ENCODE data around the gene TUT4. TPM values are rescaled to one million over a fixed set of nuclear protein-coding genes. Genes with fewer than 3 reads are reported as not detected.

TUT4 gene
- total RNA-seq, 4 donors from 2014 or later: 90.5 to 169 (median 120) TPM

DNA sequence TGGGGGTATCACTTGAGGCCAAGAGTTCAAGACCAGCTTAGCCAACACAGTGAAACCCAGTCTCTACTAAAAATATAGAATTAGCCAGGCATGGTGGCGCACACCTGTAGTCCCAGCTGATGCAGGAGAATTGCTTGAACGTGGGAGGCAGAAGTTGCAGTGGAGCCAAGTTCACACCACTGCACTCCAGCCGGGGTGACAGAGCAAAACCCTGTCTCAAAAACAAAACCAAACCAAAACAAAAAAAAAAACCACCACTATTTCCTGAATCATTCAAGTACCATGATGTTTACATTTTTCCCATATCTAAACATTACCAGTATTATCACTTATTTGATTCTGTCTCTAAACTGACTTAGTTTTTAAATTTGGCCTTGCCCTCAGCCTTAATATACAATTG is 29.5 kb downstream of the TUT4 start:
- intact Hi-C loops (cut with DNase I): no loop called here
- TF ChIP-seq POLR2A (IDR thresholded peaks at IDR 0.05): no peak
- TF ChIP-seq CTCF (IDR thresholded peaks at IDR 0.05): no peak
- H3K4me3 ChIP-seq (replicated peaks in 1 of 3): no peak overlapping the region
- H3K4me1 ChIP-seq: no peaks in the 10 kb centered on the region
- no peak overlapping the region for H3K27ac ChIP-seq
- H3K36me3 ChIP-seq: peaks cover 4 to 5% of the 10 kb centered on the region in 2 donors
- no peaks in the 10 kb centered on the region for H3K27me3 ChIP-seq
- 91 to 92% methylated on average over 3 of the region's 3 CpGs for WGBS, 2 donors
- no peaks in the 10 kb centered on the region for H3K9me3 ChIP-seq
- no peak for DNase-seq

GRCh38 chr1:52520148-52520547 is 32.7 kb downstream of the TUT4 start:
- Histone ChIP-seq H3K27ac (no peak overlapping the region), H3K4me1 (no peaks in the 10 kb centered on the region), H3K9me3 (no peaks in the 10 kb centered on the region), H3K27me3 (no peaks in the 10 kb centered on the region), H3K4me3 (replicated peaks in 1 of 3) (no peak overlapping the region), H3K36me3 (peaks cover 0 to 5% of the 10 kb centered on the region in 2 donors)
- TF ChIP-seq CTCF (IDR thresholded peaks at IDR 0.05): no peak
- TF ChIP-seq POLR2A (IDR thresholded peaks at IDR 0.05): no peak
- intact Hi-C loops (cut with DNase I): no loop called here
- 84 to 87% methylated on average over 2 of the region's 2 CpGs for WGBS, 2 donors
- DNase-seq: no peak

DNA sequence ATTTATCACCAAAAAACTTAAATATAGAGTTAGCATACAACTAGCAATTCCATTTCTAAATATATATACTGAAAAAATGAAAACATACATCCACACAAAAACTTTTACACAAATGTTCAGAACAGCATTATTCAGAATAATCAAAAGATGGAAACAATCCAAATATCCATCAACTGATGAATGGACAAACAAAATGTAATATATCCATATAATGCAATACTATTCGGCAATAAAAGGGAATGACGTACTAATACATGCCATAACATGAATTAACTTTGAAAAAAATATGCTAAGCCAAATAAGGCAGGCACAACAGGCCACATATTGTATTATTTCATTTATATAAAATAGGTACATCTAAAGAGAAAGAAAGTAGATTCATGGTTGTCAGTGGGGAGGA is 33.9 kb downstream of the TUT4 start:
- WGBS, 2 donors: 94 to 95% methylated on average over 2 of the region's 2 CpGs
- no peak for DNase-seq
- intact Hi-C loops (cut with DNase I): no loop called here
- peaks cover 0 to 4% of the 10 kb centered on the region in 2 donors for H3K4me1 ChIP-seq
- H3K27me3 ChIP-seq: no peaks in the 10 kb centered on the region
- no peak overlapping the region for H3K27ac ChIP-seq
- no peaks in the 10 kb centered on the region for H3K9me3 ChIP-seq
- H3K4me3 ChIP-seq (replicated peaks in 1 of 3): no peak overlapping the region
- H3K36me3 ChIP-seq: no peaks in the 10 kb centered on the region
- TF ChIP-seq CTCF (IDR thresholded peaks at IDR 0.05): no peak
- no peak for TF ChIP-seq POLR2A (IDR thresholded peaks at IDR 0.05)

- no peaks in the 10 kb centered on the region for H3K9me3 ChIP-seq
- WGBS, 2 donors: 92 to 97% methylated on average over 2 of the region's 2 CpGs
- no peak overlapping the region for H3K4me3 ChIP-seq (replicated peaks in 1 of 3)
- H3K4me1 ChIP-seq: peaks cover 15 to 20% of the 10 kb centered on the region in 2 donors
- no peak for TF ChIP-seq POLR2A (IDR thresholded peaks at IDR 0.05)
- TF ChIP-seq CTCF (IDR thresholded peaks at IDR 0.05): no peak
- no peak for DNase-seq
- H3K27ac ChIP-seq: no peak overlapping the region
- H3K36me3 ChIP-seq: no peaks in the 10 kb centered on the region
- H3K27me3 ChIP-seq: no peaks in the 10 kb centered on the region
- intact Hi-C loops (cut with DNase I): no loop called here
Observed at GRCh38 chr1:52511851-52512615, 40.9 kb downstream of the TUT4 start.

GRCh38 chr1:52511439-52511838 is 41.5 kb downstream of the TUT4 start:
- Histone ChIP-seq H3K9me3 (no peaks in the 10 kb centered on the region), H3K36me3 (no peaks in the 10 kb centered on the region), H3K27me3 (no peaks in the 10 kb centered on the region), H3K27ac (no peak overlapping the region), H3K4me1 (peaks cover 15 to 20% of the 10 kb centered on the region in 2 donors), H3K4me3 (replicated peaks in 1 of 3) (no peak overlapping the region)
- DNase-seq: no peak
- intact Hi-C loops (cut with DNase I): no loop called here
- WGBS, 2 donors: 94 to 98% methylated on average over 2 of the region's 2 CpGs
- TF ChIP-seq CTCF (IDR thresholded peaks at IDR 0.05) (no peak), POLR2A (IDR thresholded peaks at IDR 0.05) (no peak)
